H9 (cell line): ENCODE results near the gene CHRNA4. TPM values are rescaled to one million over a fixed set of nuclear protein-coding genes. Genes with fewer than 3 reads are reported as not detected.
A peak's percentile ranks its signal among the peaks of the same experiment; 100 is the strongest.
"Not testable (repeated sequence)": the region's sequence is repeated elsewhere in the genome, so short reads cannot be mapped to it uniquely, and the experiment has no call there.

Source experiments
- DNase-seq: peaks from one replicate; pipeline ENCODE4 v3.0.0-alpha.2; 2017
- H2AFZ ChIP-seq: one replicate; pipeline ENCODE4 v1.6.1; 2013; ENCODE audit warnings: mild to moderate bottlenecking, low read length, control low read depth, moderate library complexity
- H2AK5ac ChIP-seq: 2 replicates; pipeline ENCODE4 v1.6.1; 2013; ENCODE audit warnings: low read length, control low read depth, mixed read lengths; ENCODE audit not compliant: insufficient read length
- H2BK120ac ChIP-seq: one replicate; pipeline ENCODE4 v1.6.1; 2013; ENCODE audit warnings: low read depth, mild to moderate bottlenecking, low read length, control low read depth, inconsistent platforms; ENCODE audit not compliant: poor library complexity, severe bottlenecking
- H2BK12ac ChIP-seq: 2 replicates; pipeline ENCODE4 v1.6.1; 2013; ENCODE audit warnings: low read length, control low read depth, mixed read lengths, low read depth; ENCODE audit not compliant: insufficient read length
- H2BK15ac ChIP-seq: 2 replicates; pipeline ENCODE4 v1.6.1; 2013; ENCODE audit warnings: low read depth, low read length, control low read depth
- H2BK20ac ChIP-seq: one replicate; pipeline ENCODE4 v1.6.1; 2013; ENCODE audit warnings: low read depth, mild to moderate bottlenecking, low read length, control low read depth, inconsistent platforms; ENCODE audit not compliant: poor library complexity, severe bottlenecking
- H2BK5ac ChIP-seq: 2 replicates; pipeline ENCODE4 v1.6.1; 2013; ENCODE audit warnings: low read length, control low read depth, mixed read lengths; ENCODE audit not compliant: insufficient read length
- H3K14ac ChIP-seq: 2 replicates; pipeline ENCODE4 v1.6.1; 2013; ENCODE audit warnings: low read length, control low read depth; ENCODE audit not compliant: insufficient read depth
- H3K18ac ChIP-seq: 2 replicates; pipeline ENCODE4 v1.6.1; 2013; ENCODE audit warnings: low read depth, mild to moderate bottlenecking, mixed read lengths, low read length, control low read depth; ENCODE audit not compliant: insufficient read length
- H3K23ac ChIP-seq: 2 replicates; pipeline ENCODE4 v1.6.1; 2013; ENCODE audit warnings: low read length, control low read depth, mixed read lengths, low read depth; ENCODE audit not compliant: insufficient read length
- H3K23me2 ChIP-seq: 2 replicates; pipeline ENCODE4 v1.6.1; 2013; ENCODE audit warnings: low read depth, mild to moderate bottlenecking, mixed read lengths, low read length, control low read depth; ENCODE audit not compliant: insufficient read length, poor library complexity, severe bottlenecking
- H3K27ac ChIP-seq: 2 replicates; pipeline ENCODE4 v1.5.1; 2013; ENCODE audit warnings: low read length, control low read depth, mixed read lengths, low read depth; ENCODE audit not compliant: insufficient read length
- H3K27me3 ChIP-seq: 2 replicates; pipeline ENCODE4 v1.6.1; 2013; ENCODE audit warnings: low read length, control low read depth, inconsistent platforms; ENCODE audit not compliant: insufficient read depth
- H3K4ac ChIP-seq: 2 replicates; pipeline ENCODE4 v1.6.1; 2013; ENCODE audit warnings: low read depth, mild to moderate bottlenecking, control low read depth, inconsistent platforms, low read length, moderate library complexity
- H3K4me1 ChIP-seq: 2 replicates; pipeline ENCODE4 v1.6.1; 2013; ENCODE audit warnings: low read length, control low read depth, inconsistent platforms; ENCODE audit not compliant: insufficient read depth
- H3K4me2 ChIP-seq: 2 replicates; pipeline ENCODE4 v1.6.1; 2013; ENCODE audit warnings: low read length, control low read depth, mixed read lengths; ENCODE audit not compliant: insufficient read length, insufficient read depth
- H3K56ac ChIP-seq: 2 replicates; pipeline ENCODE4 v1.6.1; 2013; ENCODE audit warnings: low read depth, mild to moderate bottlenecking, mixed read lengths, low read length, control low read depth; ENCODE audit not compliant: insufficient read length
- H3K79me1 ChIP-seq: 2 replicates; pipeline ENCODE4 v1.6.1; 2013; ENCODE audit warnings: low read depth, mild to moderate bottlenecking, moderate library complexity, low read length, control low read depth, inconsistent platforms; ENCODE audit not compliant: insufficient read depth, poor library complexity, severe bottlenecking
- H3K79me2 ChIP-seq: 2 replicates; pipeline ENCODE4 v1.6.1; 2013; ENCODE audit warnings: low read length, control low read depth, inconsistent platforms; ENCODE audit not compliant: insufficient read depth
- H3K9ac ChIP-seq: 2 replicates; pipeline ENCODE4 v1.6.1; 2013; ENCODE audit warnings: low read length, control low read depth, mixed read lengths; ENCODE audit not compliant: insufficient read length; ENCODE audit errors: extremely low read depth
- H3K9me3 ChIP-seq: one replicate; pipeline ENCODE4 v1.6.1; 2013; ENCODE audit warnings: low read depth, low read length, inconsistent platforms; ENCODE audit not compliant: control insufficient read depth
- H3T11ph ChIP-seq: one replicate; pipeline ENCODE4 v1.6.1; 2013; ENCODE audit warnings: mild to moderate bottlenecking, low read length, control low read depth, inconsistent platforms
- H4K20me1 ChIP-seq: one replicate; pipeline ENCODE4 v1.6.1; 2013; ENCODE audit not compliant: control insufficient read depth, insufficient read length, insufficient read depth
- H4K5ac ChIP-seq: 2 replicates; pipeline ENCODE4 v1.6.1; 2013; ENCODE audit warnings: low read depth, mild to moderate bottlenecking, mixed read lengths, low read length, control low read depth; ENCODE audit not compliant: insufficient read length
- H4K8ac ChIP-seq: replicated peaks from 2 replicates; pipeline ENCODE4 v1.6.1; 2013; ENCODE audit warnings: low read length, control low read depth, mixed read lengths, low read depth; ENCODE audit not compliant: insufficient read length
- H4K91ac ChIP-seq: 2 replicates; pipeline ENCODE4 v1.6.1; 2013; ENCODE audit warnings: low read depth, mild to moderate bottlenecking, moderate library complexity, mixed read lengths, low read length, control low read depth; ENCODE audit not compliant: insufficient read length
- H3K27ac Mint-ChIP-seq, 3 experiments: 2 replicates in 2 of 3; 3 replicates in 1 of 3; pipeline ENCODE4 v1.8.0; 2020 to 2021; ENCODE audit warnings: mixed read lengths in 3 of 3, mild to moderate bottlenecking in 1 of 3, moderate library complexity in 1 of 3
- H3K27me3 Mint-ChIP-seq: 2 replicates; pipeline ENCODE4 v1.8.0; 2021; ENCODE audit warnings: low read depth, mild to moderate bottlenecking, moderate library complexity, mixed read lengths
- H3K36me3 Mint-ChIP-seq, 3 experiments: 2 replicates in 2 of 3; 3 replicates in 1 of 3; pipeline ENCODE4 v1.8.0; 2020 to 2021; ENCODE audit warnings: low read depth in 3 of 3, mixed read lengths in 3 of 3; ENCODE audit not compliant: insufficient read depth in 1 of 3
- H3K4me1 Mint-ChIP-seq, 2 experiments: 2 replicates each; pipeline ENCODE4 v1.8.0; 2020; ENCODE audit warnings: mixed read lengths in 2 of 2
- H3K4me3 Mint-ChIP-seq, 2 experiments: 2 replicates in 1 of 2; 3 replicates in 1 of 2; pipeline ENCODE4 v1.8.0; 2020 to 2021; ENCODE audit warnings: mild to moderate bottlenecking in 2 of 2, mixed read lengths in 2 of 2, moderate library complexity in 1 of 2
- H3K9me3 Mint-ChIP-seq, 2 experiments: 2 replicates in 1 of 2; 3 replicates in 1 of 2; pipeline ENCODE4 v1.8.0; 2020; ENCODE audit warnings: mild to moderate bottlenecking in 2 of 2, mixed read lengths in 2 of 2, moderate library complexity in 1 of 2
- CTCF ChIP-seq: fragments of 200-600 bp; sonication (generic); conservative IDR thresholded peaks from 3 replicates; pipeline ENCODE4 v1.8.0; 2021; ENCODE audit warnings: antibody characterized with exemption, mild to moderate bottlenecking
- WGBS: extraction: QIAGEN DNeasy Blood & Tissue Kit; methylation state at CpG from one replicate; pipeline ENCODE4 v1.1.7; 2013; ENCODE audit warnings: missing lambda C conversion rate, low lambda C conversion rate, mixed read lengths; ENCODE audit not compliant: insufficient read length; ENCODE audit errors: extremely low coverage; 5-methylcytosine and 5-hydroxymethylcytosine counted together
- total RNA-seq: library from RNA; stranded (reverse); gene quantifications from 2 replicates; pipeline ENCODE4 v1.2.1, GENCODE V29; 2021

Gene CHRNA4
- total RNA-seq, 1 experiment from 2014 or later: 2.5 TPM

- Histone ChIP-seq H3K9ac (no peak overlapping the region), H4K20me1 (no peaks in the 10 kb centered on the region), H3K14ac (no peak overlapping the region), H3K9me3 (no peaks in the 10 kb centered on the region), H4K91ac (no peak overlapping the region), H3K79me2 (no peaks in the 10 kb centered on the region; the same call in 1 of the 2 replicates), H3K27me3 (no peaks in the 10 kb centered on the region), H3K27ac (no peak overlapping the region), H3K18ac (no peak overlapping the region), H2BK15ac (no peak overlapping the region), H3K23me2 (no peaks in the 10 kb centered on the region), H2AFZ (no peak overlapping the region), H2BK5ac (no peak overlapping the region), H3K4ac (no peak overlapping the region), H3K56ac (no peak overlapping the region), H3T11ph (no peak overlapping the region), H3K23ac (no peak overlapping the region), H3K4me2 (no peak overlapping the region), H3K4me1 (no peaks in the 10 kb centered on the region), H2BK120ac (no peak overlapping the region), H4K5ac (peak overlapping the region; percentile 9), H4K8ac (no peak overlapping the region), H3K79me1 (no peaks in the 10 kb centered on the region), H2BK20ac (no peak overlapping the region), H2AK5ac (no peak overlapping the region), H2BK12ac (no peak overlapping the region)
- WGBS: no CpG with 5 or more reads among the region's 9 CpGs
- no peak overlapping the region for H3K4me3 Mint-ChIP-seq
- no peak for TF ChIP-seq CTCF
- H3K36me3 Mint-ChIP-seq: peaks cover 0 to 9% (median 8%) of the 10 kb centered on the region in 3 experiments; a peak in 5 of 7 replicates
- no peak for DNase-seq
- H3K27ac Mint-ChIP-seq: no peak overlapping the region; a peak in 1 of 7 replicates
- H3K9me3 Mint-ChIP-seq: peaks cover 6 to 19% of the 10 kb centered on the region in 2 experiments
- H3K4me1 Mint-ChIP-seq: peaks cover 0 to 6% of the 10 kb centered on the region in 2 experiments; a peak in 3 of 4 replicates
- peaks cover 46% of the 10 kb centered on the region for H3K27me3 Mint-ChIP-seq
Measured at GRCh38 chr20:63335711-63336110, 25.4 kb downstream of the CHRNA4 start.

GRCh38 chr20:63335060-63335459, 26.1 kb downstream of the CHRNA4 start:
- not testable (repeated sequence) for H3K27ac Mint-ChIP-seq

More at GRCh38 chr20:63335060-63335459, 26.1 kb downstream of the CHRNA4 start:
- no CpG with 5 or more reads among the region's 9 CpGs for WGBS
- H2AK5ac ChIP-seq, H3K27me3 ChIP-seq, H3K4me1 Mint-ChIP-seq, H3K79me1 ChIP-seq, H3K4me1 ChIP-seq, H3K18ac ChIP-seq, H3T11ph ChIP-seq, H3K56ac ChIP-seq, H3K79me2 ChIP-seq, H3K4me3 Mint-ChIP-seq, H2BK12ac ChIP-seq, H3K14ac ChIP-seq, DNase-seq, H2AFZ ChIP-seq, H3K27ac ChIP-seq, H2BK15ac ChIP-seq, H4K8ac ChIP-seq, H3K23ac ChIP-seq, H3K4ac ChIP-seq, H2BK20ac ChIP-seq, H3K9ac ChIP-seq, H3K36me3 Mint-ChIP-seq, H2BK5ac ChIP-seq, H3K9me3 ChIP-seq, H2BK120ac ChIP-seq, H4K20me1 ChIP-seq, H3K23me2 ChIP-seq, H4K91ac ChIP-seq, H3K4me2 ChIP-seq: not testable (repeated sequence)
- Mint-ChIP-seq H3K27me3 (peaks cover 46% of the 10 kb centered on the region), H3K9me3 (peaks cover 6 to 19% of the 10 kb centered on the region in 2 experiments)
- peak overlapping the region; percentile 9 for H4K5ac ChIP-seq
